Measurements from ENCODE around the gene OCA2.

- TF ChIP-seq, protein P1, sequence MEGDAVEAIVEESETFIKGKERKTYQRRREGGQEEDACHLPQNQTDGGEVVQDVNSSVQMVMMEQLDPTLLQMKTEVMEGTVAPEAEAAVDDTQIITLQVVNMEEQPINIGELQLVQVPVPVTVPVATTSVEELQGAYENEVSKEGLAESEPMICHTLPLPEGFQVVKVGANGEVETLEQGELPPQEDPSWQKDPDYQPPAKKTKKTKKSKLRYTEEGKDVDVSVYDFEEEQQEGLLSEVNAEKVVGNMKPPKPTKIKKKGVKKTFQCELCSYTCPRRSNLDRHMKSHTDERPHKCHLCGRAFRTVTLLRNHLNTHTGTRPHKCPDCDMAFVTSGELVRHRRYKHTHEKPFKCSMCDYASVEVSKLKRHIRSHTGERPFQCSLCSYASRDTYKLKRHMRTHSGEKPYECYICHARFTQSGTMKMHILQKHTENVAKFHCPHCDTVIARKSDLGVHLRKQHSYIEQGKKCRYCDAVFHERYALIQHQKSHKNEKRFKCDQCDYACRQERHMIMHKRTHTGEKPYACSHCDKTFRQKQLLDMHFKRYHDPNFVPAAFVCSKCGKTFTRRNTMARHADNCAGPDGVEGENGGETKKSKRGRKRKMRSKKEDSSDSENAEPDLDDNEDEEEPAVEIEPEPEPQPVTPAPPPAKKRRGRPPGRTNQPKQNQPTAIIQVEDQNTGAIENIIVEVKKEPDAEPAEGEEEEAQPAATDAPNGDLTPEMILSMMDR (IDR thresholded peaks at IDR 0.05; ENCODE audit: low read depth, low read length) = no peak
- TF ChIP-seq EZH2phosphoT487 (IDR thresholded peaks at IDR 0.05; ENCODE audit: low read depth) = no peak
These were observed 324.9 kb downstream of the OCA2 start for GRCh38 chr15:27774191-27774590.
